Measurements from ENCODE around the gene GMPR2. TPM values are rescaled to one million over a fixed set of nuclear protein-coding genes. Genes with fewer than 3 reads are reported as not detected.
"Not testable (repeated sequence)": the region's sequence is repeated elsewhere in the genome, so short reads cannot be mapped to it uniquely, and the experiment has no call there.

GMPR2 gene
- total RNA-seq, 6 donors from 2014 or later = 26.2 to 76.9 (median 47.2) TPM

- H3K27me3 ChIP-seq = no peaks in the 10 kb centered on the region
- H3K36me3 ChIP-seq = peaks cover 0 to 31% (median 11%) of the 10 kb centered on the region in 4 donors
- H3K27ac ChIP-seq = peak overlapping the region; percentile 97 to 100 (median 99)
- WGBS, 2 donors = 37 to 39% methylated on average over 28 to 30 of the region's 33 CpGs
- H3K4me1 ChIP-seq = peaks cover 26 to 41% (median 30%) of the 10 kb centered on the region in 4 donors
- DNase-seq (no peak), ATAC-seq (ENCODE audit: low FRiP score in 2 of 2) (peak; percentile 39 to 53)
- peak overlapping the region; percentile 65 to 87 (median 79) for H3K4me3 ChIP-seq
- TF ChIP-seq POLR2AphosphoS5 (IDR thresholded peaks at IDR 0.05) = no peak
- no peaks in the 10 kb centered on the region for H3K9me3 ChIP-seq
Observed at GRCh38 chr14:24196071-24197055, 36.4 kb upstream of the GMPR2 start.

- WGBS, 2 donors = 100% methylated on average over 2 of the region's 2 CpGs
Observed at GRCh38 chr14:24197056-24197450, 35.7 kb upstream of the GMPR2 start.

GRCh38 chr14:24198814-24199524, 33.8 kb upstream of the GMPR2 start:
- 77 to 81% methylated on average over 7 of the region's 7 CpGs for WGBS, 2 donors
- no peak for DNase-seq
- Histone ChIP-seq H3K9me3 (no peaks in the 10 kb centered on the region), H3K27me3 (no peaks in the 10 kb centered on the region), H3K4me1 (peaks cover 25 to 40% (median 29%) of the 10 kb centered on the region in 4 donors), H3K27ac (no peak overlapping the region), H3K4me3 (no peak overlapping the region), H3K36me3 (peaks cover 0 to 23% (median 4%) of the 10 kb centered on the region in 4 donors)
- ATAC-seq (ENCODE audit: low FRiP score in 2 of 2) = no peak
- TF ChIP-seq POLR2A (IDR thresholded peaks at IDR 0.05) = no peak
- TF ChIP-seq EP300 (IDR thresholded peaks at IDR 0.05) = no peak
- no peak for TF ChIP-seq POLR2AphosphoS5 (IDR thresholded peaks at IDR 0.05)
- no peak for TF ChIP-seq CTCF (IDR thresholded peaks at IDR 0.05)

More at GRCh38 chr14:24197056-24197450, 35.7 kb upstream of the GMPR2 start:
- H3K27me3 ChIP-seq = no peaks in the 10 kb centered on the region
- H3K9me3 ChIP-seq = no peaks in the 10 kb centered on the region
- peaks cover 0 to 31% (median 11%) of the 10 kb centered on the region in 4 donors for H3K36me3 ChIP-seq
- TF ChIP-seq POLR2AphosphoS5 (IDR thresholded peaks at IDR 0.05) (no peak), EP300 (IDR thresholded peaks at IDR 0.05) (no peak), POLR2A (IDR thresholded peaks at IDR 0.05) (no peak), CTCF (IDR thresholded peaks at IDR 0.05) (no peak)
- no peak overlapping the region for H3K27ac ChIP-seq
- peaks cover 26 to 41% (median 30%) of the 10 kb centered on the region in 4 donors for H3K4me1 ChIP-seq
- DNase-seq (no peak), ATAC-seq (ENCODE audit: low FRiP score in 2 of 2) (no peak)
- no peak overlapping the region for H3K4me3 ChIP-seq

- H3K4me3 ChIP-seq; H3K27ac ChIP-seq; DNase-seq; H3K9me3 ChIP-seq; ATAC-seq (ENCODE audit: low FRiP score in 2 of 2); H3K27me3 ChIP-seq: not testable (repeated sequence)
- Histone ChIP-seq H3K36me3 (peaks cover 9 to 52% (median 25%) of the 10 kb centered on the region in 4 donors), H3K4me1 (peaks cover under 1 to 12% (median 5%) of the 10 kb centered on the region in 4 donors)
- WGBS, 2 donors = 93 to 95% methylated on average over 8 of the region's 8 CpGs
Observed at GRCh38 chr14:24202538-24202937, 30.2 kb upstream of the GMPR2 start.

- H3K4me3 ChIP-seq; DNase-seq; H3K4me1 ChIP-seq; H3K9me3 ChIP-seq; H3K27me3 ChIP-seq; ATAC-seq (ENCODE audit: low FRiP score in 2 of 2); H3K27ac ChIP-seq: not testable (repeated sequence)
- 92 to 96% methylated on average over 16 of the region's 16 CpGs for WGBS, 2 donors
- H3K36me3 ChIP-seq = peaks cover 12 to 60% (median 32%) of the 10 kb centered on the region in 4 donors
Observed at GRCh38 chr14:24203249-24203886, 29.4 kb upstream of the GMPR2 start.

Measured in upper lobe of left lung (tissue), 6 donors.